A549 (cell line): ENCODE data around the gene RPTOR. TPM values are rescaled to one million over a fixed set of nuclear protein-coding genes. Genes with fewer than 3 reads are reported as not detected.

Experiments used
- ATAC-seq, 2 experiments: fragments of 200-7000 bp in 1 of 2; fragments of >200 bp in 1 of 2; cut with Nextera tagmentation in 1 of 2; cut with Tn5 transposase in 1 of 2; 3 replicates each; pipeline versions ENCODE4 v1.8.0 to v1.9.1; 2018 to 2020; ENCODE audit warnings: mild to moderate bottlenecking in 1 of 2, moderate library complexity in 1 of 2
- CTCF ChIA-PET: fragments of 300-600 bp; sonication (Branson Sonifier 250); formaldehyde crosslinking; extraction: SDS; loops from one replicate; lab custom pipeline; 2021; ENCODE audit warnings: antibody characterized with exemption, inconsistent platforms; lab: Yijun Ruan, JAX
- POLR2A ChIA-PET: fragments of 350-600 bp; formaldehyde crosslinking; extraction: SDS; loops from one replicate; lab custom pipeline; 2021; ENCODE audit warnings: antibody characterized with exemption, inconsistent platforms; lab: Yijun Ruan, JAX
- DNase-seq, 2 experiments: peaks; one replicate each; pipeline versions ENCODE4 v3.0.0 to v3.0.0-alpha.2; 2011 to 2016; ENCODE audit warnings: low read depth in 1 of 2, low spot score in 1 of 2
- FAIRE-seq: peaks from 2 replicates; lab custom pipeline; 2011; peaks lifted over from hg19 to GRCh38; lab: Jason Lieb, UNC
- H3K27ac ChIP-seq, 2 experiments: fragments of >200 bp; sonication (Bioruptor Twin); formaldehyde crosslinking; 3 replicates each; pipeline ENCODE4 v1.5.1; 2016 to 2017
- H3K4me1 ChIP-seq: fragments of >200 bp; sonication (Bioruptor Twin); formaldehyde crosslinking; 3 replicates; pipeline ENCODE4 v1.6.1; 2016
- H3K4me2 ChIP-seq: fragments of >200 bp; sonication (Bioruptor Twin); formaldehyde crosslinking; 3 replicates; pipeline ENCODE4 v1.6.1; 2016
- H3K4me3 ChIP-seq: fragments of >200 bp; sonication (Bioruptor Twin); formaldehyde crosslinking; 3 replicates; pipeline ENCODE4 v1.5.1; 2016
- H3K9me3 ChIP-seq: fragments of >200 bp; sonication (Bioruptor Twin); formaldehyde crosslinking; 3 replicates; pipeline ENCODE4 v1.6.1; 2016
- CBX2 ChIP-seq: fragments of 200-600 bp; sonication (generic); IDR thresholded peaks from 2 replicates; pipeline ENCODE4 v1.6.1; 2016; ENCODE audit warnings: low read depth, mild to moderate bottlenecking, borderline replicate concordance
- CBX8 ChIP-seq: fragments of 200-600 bp; sonication (generic); IDR thresholded peaks from 2 replicates; pipeline ENCODE4 v1.6.1; 2016
- CHD4 ChIP-seq: fragments of 200-600 bp; sonication (generic); IDR thresholded peaks from 2 replicates; pipeline ENCODE4 v1.6.1; 2016; ENCODE audit warnings: antibody characterized with exemption, mild to moderate bottlenecking, borderline replicate concordance
- FOSL2 ChIP-seq, 2 experiments: fragments of 450-650 bp in 1 of 2; fragments of >200 bp in 1 of 2; sonication (Bioruptor Twin) in 1 of 2; formaldehyde crosslinking; IDR thresholded peaks; 2 replicates each; pipeline versions ENCODE4 v1.5.0 to v1.6.1; 2016 to 2020; ENCODE audit warnings: mild to moderate bottlenecking in 1 of 2, moderate library complexity in 1 of 2
- FOXS1 ChIP-seq: fragments of 250-450 bp; sonication (Bioruptor Pico); IDR thresholded peaks from 2 replicates; pipeline ENCODE4 v1.5.0; 2020; ENCODE audit warnings: mild to moderate bottlenecking, moderate library complexity
- GATA3 ChIP-seq: IDR thresholded peaks from 2 replicates; pipeline ENCODE4 v1.6.1; 2012; ENCODE audit warnings: borderline replicate concordance
- HDAC2 ChIP-seq: fragments of 200-600 bp; sonication (generic); IDR thresholded peaks from 2 replicates; pipeline ENCODE4 v1.6.1; 2016
- HOXA7 ChIP-seq: fragments of 250-450 bp; sonication (Bioruptor Pico); IDR thresholded peaks from 2 replicates; pipeline ENCODE4 v1.5.0; 2020; ENCODE audit warnings: mild to moderate bottlenecking, moderate library complexity
- JUN ChIP-seq, 2 experiments: fragments of >200 bp; sonication (Bioruptor Twin); formaldehyde crosslinking; IDR thresholded peaks; 2 replicates in 1 of 2; 3 replicates in 1 of 2; pipeline ENCODE4 v1.6.1; 2016 to 2017
- MAFK ChIP-seq: fragments of 450-650 bp; IDR thresholded peaks from 2 replicates; pipeline ENCODE4 v1.6.1; 2014; ENCODE audit not compliant: partially characterized antibody
- MAZ ChIP-seq: fragments of 150-350 bp; IDR thresholded peaks from 2 replicates; pipeline ENCODE4 v1.6.1; 2014; ENCODE audit warnings: antibody characterized with exemption, low read depth, low read length, borderline replicate concordance
- POLR2AphosphoS2 ChIP-seq: conservative IDR thresholded peaks from 2 replicates; pipeline ENCODE4 v1.6.1; 2012; ENCODE audit warnings: low read length, improper control_type of control experiment, inconsistent platforms
- RARB ChIP-seq: fragments of 250-450 bp; sonication (Bioruptor Pico); IDR thresholded peaks from 2 replicates; pipeline ENCODE4 v1.8.0; 2021; ENCODE audit warnings: mild to moderate bottlenecking, moderate library complexity
- RCOR1 ChIP-seq: fragments of 150-350 bp; IDR thresholded peaks from 2 replicates; pipeline ENCODE4 v1.6.1; 2014; ENCODE audit warnings: antibody characterized with exemption, low read length, low read depth
- RFX5 ChIP-seq: fragments of 450-650 bp; IDR thresholded peaks from 2 replicates; pipeline ENCODE4 v1.7.1; 2014; ENCODE audit warnings: antibody characterized with exemption, mild to moderate bottlenecking, moderate library complexity
- SMC3 ChIP-seq: fragments of >200 bp; sonication (Bioruptor Twin); formaldehyde crosslinking; IDR thresholded peaks from 3 replicates; pipeline ENCODE4 v1.6.1; 2018; ENCODE audit warnings: inconsistent platforms
- SREBF2 ChIP-seq: fragments of 450-650 bp; IDR thresholded peaks from 2 replicates; pipeline ENCODE4 v1.6.1; 2014; ENCODE audit warnings: mild to moderate bottlenecking, moderate library complexity
- ZC3H11A ChIP-seq: fragments of 450-650 bp; IDR thresholded peaks from 2 replicates; pipeline ENCODE4 v1.6.1; 2014; ENCODE audit warnings: antibody characterized with exemption, mild to moderate bottlenecking
- WGBS: methylation state at CpG from one replicate; pipeline ENCODE4 v1.1.6; 2017; ENCODE audit errors: missing lambda C conversion rate; 5-methylcytosine and 5-hydroxymethylcytosine counted together
- polyA plus RNA-seq, 4 experiments: library from polyadenylated mRNA; depleted of rRNA in 3 of 4; stranded (reverse); fragments of >200 nt; fragmentation: RNase III in 1 of 4; extraction: RNeasy Plus Mini Kit Qiagen cat#74134 plus additional on column Dnase treatment in 1 of 4; gene quantifications; 2 replicates in 3 of 4; 3 replicates in 1 of 4; pipeline ENCODE4 v1.2.3, GENCODE V29; 2011 to 2017
- TF ChIP-seq, protein P1 (sequence below): fragments of 150-350 bp; IDR thresholded peaks from 2 replicates; pipeline ENCODE4 v1.6.1; 2014; ENCODE audit warnings: low read depth, mild to moderate bottlenecking, low read length
- TF ChIP-seq, protein P2 (sequence below): IDR thresholded peaks from 2 replicates; pipeline ENCODE4 v1.6.1; 2012
- TF ChIP-seq, protein P3 (sequence below): fragments of >200 bp; sonication (Bioruptor Twin); formaldehyde crosslinking; IDR thresholded peaks from 3 replicates; pipeline ENCODE4 v1.6.1; 2016
- TF ChIP-seq, protein P4 (sequence below): IDR thresholded peaks from 2 replicates; pipeline ENCODE4 v1.6.1; 2012
- TF ChIP-seq, protein P5 (sequence below): fragments of 450-650 bp; IDR thresholded peaks from 2 replicates; pipeline ENCODE4 v1.6.1; 2014; ENCODE audit warnings: antibody characterized with exemption
- TF ChIP-seq, protein P6 (sequence below): fragments of >200 bp; sonication (Bioruptor Twin); formaldehyde crosslinking; IDR thresholded peaks from 3 replicates; pipeline ENCODE4 v1.5.1; 2016
- TF ChIP-seq, protein P7 (sequence below): fragments of 250-450 bp; sonication (Bioruptor Pico); IDR thresholded peaks from 2 replicates; pipeline ENCODE4 v1.5.0; 2020; ENCODE audit warnings: low read depth, mild to moderate bottlenecking, moderate library complexity

RPTOR gene
- polyA plus RNA-seq, 2 of the 4 experiments (the other 2 are of a cell fraction), result 10.8 to 27.1 TPM

DNA sequence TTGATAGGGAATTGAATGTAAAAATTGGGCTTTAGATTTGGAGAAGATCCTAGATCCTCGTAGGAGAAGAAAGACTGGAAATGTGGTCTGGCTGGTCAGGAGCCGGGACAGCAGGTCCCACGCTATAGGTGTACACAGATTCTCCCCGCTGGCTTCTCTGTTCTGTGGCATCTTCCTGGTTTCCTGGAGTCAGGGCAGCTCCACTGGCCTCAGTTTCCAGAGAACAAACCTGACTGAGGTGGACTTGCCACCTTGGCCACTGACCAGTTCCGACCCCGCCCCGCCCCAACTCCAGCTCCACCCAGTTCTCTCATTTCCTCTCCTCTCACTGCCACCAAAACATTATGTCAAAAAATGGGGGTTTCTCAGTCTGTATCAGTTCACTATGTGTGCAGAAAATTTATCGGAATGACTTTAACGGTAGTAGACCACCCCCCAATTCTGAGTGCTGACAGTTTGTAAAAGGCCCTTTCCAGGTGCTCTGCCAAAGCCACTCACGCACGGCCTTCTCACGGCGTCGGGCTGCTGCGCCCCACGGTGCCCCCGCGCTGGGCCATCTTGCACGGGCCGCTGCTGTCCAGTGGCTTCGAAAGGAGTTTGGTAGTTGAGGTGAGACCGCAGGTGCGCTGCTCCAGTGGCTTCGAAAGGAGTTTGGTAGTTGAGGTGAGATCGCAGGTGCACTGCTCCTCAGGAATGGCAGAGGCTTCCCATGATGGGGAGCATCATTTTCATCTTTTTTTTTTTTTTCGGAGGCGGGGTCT is 285.6 kb downstream of the RPTOR start:
- ATAC-seq (no peak), DNase-seq (no peak), FAIRE-seq (no peak)
- WGBS, result 97% methylated on average over 27 of the region's 27 CpGs
- Histone ChIP-seq H3K27ac (no peak overlapping the region), H3K4me3 (no peak overlapping the region), H3K9me3 (no peaks in the 10 kb centered on the region), H3K4me1 (peaks cover 38% of the 10 kb centered on the region), H3K4me2 (no peak overlapping the region)
- TF ChIP-seq GATA3, result no peak
- no peak for TF ChIP-seq CHD4
- no peak for TF ChIP-seq POLR2AphosphoS2
- no peak for TF ChIP-seq SMC3
- TF ChIP-seq RARB (CRISPR knock-in tag), result no peak
- TF ChIP-seq RCOR1, result no peak
- TF ChIP-seq, protein P1, sequence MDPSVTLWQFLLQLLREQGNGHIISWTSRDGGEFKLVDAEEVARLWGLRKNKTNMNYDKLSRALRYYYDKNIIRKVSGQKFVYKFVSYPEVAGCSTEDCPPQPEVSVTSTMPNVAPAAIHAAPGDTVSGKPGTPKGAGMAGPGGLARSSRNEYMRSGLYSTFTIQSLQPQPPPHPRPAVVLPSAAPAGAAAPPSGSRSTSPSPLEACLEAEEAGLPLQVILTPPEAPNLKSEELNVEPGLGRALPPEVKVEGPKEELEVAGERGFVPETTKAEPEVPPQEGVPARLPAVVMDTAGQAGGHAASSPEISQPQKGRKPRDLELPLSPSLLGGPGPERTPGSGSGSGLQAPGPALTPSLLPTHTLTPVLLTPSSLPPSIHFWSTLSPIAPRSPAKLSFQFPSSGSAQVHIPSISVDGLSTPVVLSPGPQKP, result no peak
- no peak for TF ChIP-seq RFX5
- no peak for TF ChIP-seq CBX8
- no peak for TF ChIP-seq FOXS1 (CRISPR knock-in tag)
- TF ChIP-seq, protein P2, sequence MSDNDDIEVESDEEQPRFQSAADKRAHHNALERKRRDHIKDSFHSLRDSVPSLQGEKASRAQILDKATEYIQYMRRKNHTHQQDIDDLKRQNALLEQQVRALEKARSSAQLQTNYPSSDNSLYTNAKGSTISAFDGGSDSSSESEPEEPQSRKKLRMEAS, result no peak
- TF ChIP-seq, protein P3, sequence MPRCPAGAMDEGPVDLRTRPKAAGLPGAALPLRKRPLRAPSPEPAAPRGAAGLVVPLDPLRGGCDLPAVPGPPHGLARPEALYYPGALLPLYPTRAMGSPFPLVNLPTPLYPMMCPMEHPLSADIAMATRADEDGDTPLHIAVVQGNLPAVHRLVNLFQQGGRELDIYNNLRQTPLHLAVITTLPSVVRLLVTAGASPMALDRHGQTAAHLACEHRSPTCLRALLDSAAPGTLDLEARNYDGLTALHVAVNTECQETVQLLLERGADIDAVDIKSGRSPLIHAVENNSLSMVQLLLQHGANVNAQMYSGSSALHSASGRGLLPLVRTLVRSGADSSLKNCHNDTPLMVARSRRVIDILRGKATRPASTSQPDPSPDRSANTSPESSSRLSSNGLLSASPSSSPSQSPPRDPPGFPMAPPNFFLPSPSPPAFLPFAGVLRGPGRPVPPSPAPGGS, result no peak
- no peak for TF ChIP-seq MAFK
- no peak for TF ChIP-seq MAZ
- TF ChIP-seq, protein P4, sequence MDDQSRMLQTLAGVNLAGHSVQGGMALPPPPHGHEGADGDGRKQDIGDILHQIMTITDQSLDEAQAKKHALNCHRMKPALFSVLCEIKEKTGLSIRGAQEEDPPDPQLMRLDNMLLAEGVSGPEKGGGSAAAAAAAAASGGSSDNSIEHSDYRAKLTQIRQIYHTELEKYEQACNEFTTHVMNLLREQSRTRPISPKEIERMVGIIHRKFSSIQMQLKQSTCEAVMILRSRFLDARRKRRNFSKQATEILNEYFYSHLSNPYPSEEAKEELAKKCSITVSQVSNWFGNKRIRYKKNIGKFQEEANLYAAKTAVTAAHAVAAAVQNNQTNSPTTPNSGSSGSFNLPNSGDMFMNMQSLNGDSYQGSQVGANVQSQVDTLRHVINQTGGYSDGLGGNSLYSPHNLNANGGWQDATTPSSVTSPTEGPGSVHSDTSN, result no peak
- TF ChIP-seq FOSL2 (IDR thresholded peaks at IDR 0.05), result no peak
- TF ChIP-seq FOSL2 (CRISPR knock-in tag; IDR thresholded peaks at IDR 0.05), result no peak
- TF ChIP-seq, protein P5, sequence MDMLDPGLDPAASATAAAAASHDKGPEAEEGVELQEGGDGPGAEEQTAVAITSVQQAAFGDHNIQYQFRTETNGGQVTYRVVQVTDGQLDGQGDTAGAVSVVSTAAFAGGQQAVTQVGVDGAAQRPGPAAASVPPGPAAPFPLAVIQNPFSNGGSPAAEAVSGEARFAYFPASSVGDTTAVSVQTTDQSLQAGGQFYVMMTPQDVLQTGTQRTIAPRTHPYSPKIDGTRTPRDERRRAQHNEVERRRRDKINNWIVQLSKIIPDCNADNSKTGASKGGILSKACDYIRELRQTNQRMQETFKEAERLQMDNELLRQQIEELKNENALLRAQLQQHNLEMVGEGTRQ, result no peak
- no peak for TF ChIP-seq SREBF2
- TF ChIP-seq, protein P6, sequence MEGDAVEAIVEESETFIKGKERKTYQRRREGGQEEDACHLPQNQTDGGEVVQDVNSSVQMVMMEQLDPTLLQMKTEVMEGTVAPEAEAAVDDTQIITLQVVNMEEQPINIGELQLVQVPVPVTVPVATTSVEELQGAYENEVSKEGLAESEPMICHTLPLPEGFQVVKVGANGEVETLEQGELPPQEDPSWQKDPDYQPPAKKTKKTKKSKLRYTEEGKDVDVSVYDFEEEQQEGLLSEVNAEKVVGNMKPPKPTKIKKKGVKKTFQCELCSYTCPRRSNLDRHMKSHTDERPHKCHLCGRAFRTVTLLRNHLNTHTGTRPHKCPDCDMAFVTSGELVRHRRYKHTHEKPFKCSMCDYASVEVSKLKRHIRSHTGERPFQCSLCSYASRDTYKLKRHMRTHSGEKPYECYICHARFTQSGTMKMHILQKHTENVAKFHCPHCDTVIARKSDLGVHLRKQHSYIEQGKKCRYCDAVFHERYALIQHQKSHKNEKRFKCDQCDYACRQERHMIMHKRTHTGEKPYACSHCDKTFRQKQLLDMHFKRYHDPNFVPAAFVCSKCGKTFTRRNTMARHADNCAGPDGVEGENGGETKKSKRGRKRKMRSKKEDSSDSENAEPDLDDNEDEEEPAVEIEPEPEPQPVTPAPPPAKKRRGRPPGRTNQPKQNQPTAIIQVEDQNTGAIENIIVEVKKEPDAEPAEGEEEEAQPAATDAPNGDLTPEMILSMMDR, result no peak
- CTCF ChIA-PET, result interaction anchor here (1.0 to 1.9 kb wide), 2 partner anchors 10 to 46 kb away, joined by 3 to 5 read pairs; no protein-coding TSS in a partner anchor
- POLR2A ChIA-PET, result no interaction called here

DNA sequence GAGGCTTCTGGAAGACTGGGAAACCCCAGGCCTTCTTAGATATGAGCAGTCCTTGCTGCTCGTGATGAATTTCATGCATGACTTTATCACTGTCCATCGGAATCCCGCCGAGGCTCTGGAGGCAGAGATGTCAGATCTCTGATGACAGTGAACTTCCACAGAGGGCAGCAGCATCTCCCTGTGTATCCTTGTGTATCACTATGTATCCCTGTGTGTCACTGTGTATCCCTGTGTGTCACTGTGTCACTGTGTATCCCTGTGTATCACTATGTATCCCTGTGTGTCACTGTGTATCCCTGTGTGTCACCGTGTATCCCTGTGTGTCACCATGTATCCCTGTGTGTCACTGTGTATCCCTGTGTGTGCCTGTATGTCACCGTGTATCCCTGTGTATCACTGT is 286.9 kb downstream of the RPTOR start:
- WGBS, result 90% methylated on average over 6 of the region's 6 CpGs
- FAIRE-seq (no peak), ATAC-seq (no peak), DNase-seq (no peak)
- H3K4me2 ChIP-seq, result no peak overlapping the region
- ChIA-PET POLR2A (no interaction called here), CTCF (no interaction called here)
- no peak overlapping the region for H3K4me3 ChIP-seq
- H3K4me1 ChIP-seq, result peaks cover 34% of the 10 kb centered on the region
- TF ChIP-seq ZC3H11A, result no peak
- TF ChIP-seq HDAC2, result no peak
- TF ChIP-seq RARB (CRISPR knock-in tag), result no peak
- TF ChIP-seq RFX5, result no peak
- TF ChIP-seq, protein P5, result no peak
- no peak for TF ChIP-seq FOSL2 (IDR thresholded peaks at IDR 0.05)
- no peak for TF ChIP-seq FOSL2 (CRISPR knock-in tag; IDR thresholded peaks at IDR 0.05)
- TF ChIP-seq HOXA7 (CRISPR knock-in tag), result no peak
- no peak for TF ChIP-seq CBX2
- TF ChIP-seq CHD4, result no peak
- TF ChIP-seq JUN (IDR thresholded peaks at IDR 0.05), result no peak
- TF ChIP-seq, protein P7, sequence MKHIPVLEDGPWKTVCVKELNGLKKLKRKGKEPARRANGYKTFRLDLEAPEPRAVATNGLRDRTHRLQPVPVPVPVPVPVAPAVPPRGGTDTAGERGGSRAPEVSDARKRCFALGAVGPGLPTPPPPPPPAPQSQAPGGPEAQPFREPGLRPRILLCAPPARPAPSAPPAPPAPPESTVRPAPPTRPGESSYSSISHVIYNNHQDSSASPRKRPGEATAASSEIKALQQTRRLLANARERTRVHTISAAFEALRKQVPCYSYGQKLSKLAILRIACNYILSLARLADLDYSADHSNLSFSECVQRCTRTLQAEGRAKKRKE (CRISPR knock-in tag), result no peak
- H3K9me3 ChIP-seq, result no peaks in the 10 kb centered on the region
- H3K27ac ChIP-seq, result peak overlapping the region in 1 of 2 experiments; percentile 85; a peak in 2 of 6 replicates
